HUES64 (cell line): ENCODE results near the gene CMIP.

Experiments
- H3K27ac ChIP-seq: 2 replicates; pipeline ENCODE4 v1.7.0; 2013; ENCODE audit warnings: low read depth, low read length, inconsistent platforms
- H3K27me3 ChIP-seq: 2 replicates; pipeline ENCODE4 v1.6.1; 2013; ENCODE audit warnings: mild to moderate bottlenecking, low read length; ENCODE audit not compliant: insufficient read depth
- H3K36me3 ChIP-seq: 2 replicates; pipeline ENCODE4 v1.6.1; 2013; ENCODE audit warnings: mild to moderate bottlenecking, low read length; ENCODE audit not compliant: insufficient read depth
- H3K4me1 ChIP-seq: 2 replicates; pipeline ENCODE4 v1.6.1; 2013; ENCODE audit warnings: mild to moderate bottlenecking, low read length, moderate library complexity; ENCODE audit not compliant: insufficient read depth
- H3K4me3 ChIP-seq: 2 replicates; pipeline ENCODE4 v1.5.1; 2013; ENCODE audit warnings: mild to moderate bottlenecking, low read length, moderate library complexity
- H3K9ac ChIP-seq: 2 replicates; pipeline ENCODE4 v1.6.1; 2013; ENCODE audit warnings: mild to moderate bottlenecking, low read depth, low read length
- H3K9me3 ChIP-seq: 2 replicates; pipeline ENCODE4 v1.6.1; 2013; ENCODE audit warnings: low read depth, low read length; ENCODE audit not compliant: insufficient read depth
- WGBS: fragments of 150-250, 120-280 bp; methylation state at CpG from one replicate; pipeline ENCODE4 v1.1.7; 2013; ENCODE audit warnings: missing lambda C conversion rate; 5-methylcytosine and 5-hydroxymethylcytosine counted together

CMIP gene

GRCh38 chr16:81405702-81406113 is 38.9 kb upstream of the CMIP start:
- peaks cover 6% of the 10 kb centered on the region for H3K27me3 ChIP-seq
- no peaks in the 10 kb centered on the region for H3K9me3 ChIP-seq
- no peak overlapping the region for H3K4me3 ChIP-seq
- WGBS, result 49% methylated on average over 11 of the region's 11 CpGs
- no peak overlapping the region for H3K9ac ChIP-seq
- no peak overlapping the region for H3K27ac ChIP-seq
- peaks cover 9% of the 10 kb centered on the region for H3K4me1 ChIP-seq
- H3K36me3 ChIP-seq, result no peaks in the 10 kb centered on the region

- H3K9ac ChIP-seq, result no peak overlapping the region
- H3K27ac ChIP-seq, result no peak overlapping the region
- H3K4me1 ChIP-seq, result peaks cover 14% of the 10 kb centered on the region
- H3K27me3 ChIP-seq, result peaks cover 6% of the 10 kb centered on the region
- H3K36me3 ChIP-seq, result no peaks in the 10 kb centered on the region
- no peaks in the 10 kb centered on the region for H3K9me3 ChIP-seq
- no peak overlapping the region for H3K4me3 ChIP-seq
- WGBS, result 89% methylated on average over 9 of the region's 9 CpGs
Measured at GRCh38 chr16:81408409-81408950, 36.1 kb upstream of the CMIP start.

GRCh38 chr16:81409016-81409556 is 35.5 kb upstream of the CMIP start:
- Histone ChIP-seq H3K4me3 (no peak overlapping the region), H3K27me3 (peaks cover under 1% of the 10 kb centered on the region; the same call in 1 of the 2 replicates), H3K4me1 (peaks cover 11% of the 10 kb centered on the region), H3K36me3 (no peaks in the 10 kb centered on the region), H3K9me3 (no peaks in the 10 kb centered on the region), H3K9ac (no peak overlapping the region), H3K27ac (no peak overlapping the region)
- 93% methylated on average over 13 of the region's 13 CpGs for WGBS

GRCh38 chr16:81410643-81411293 is 33.8 kb upstream of the CMIP start:
- 51% methylated on average over 9 of the region's 10 CpGs for WGBS
- Histone ChIP-seq H3K9me3 (no peaks in the 10 kb centered on the region), H3K9ac (0 out of 2 replicates have a peak overlapping the region, but pooled peaks have one; percentile 19), H3K4me1 (peaks cover 21% of the 10 kb centered on the region), H3K36me3 (no peaks in the 10 kb centered on the region), H3K27me3 (no peaks in the 10 kb centered on the region), H3K4me3 (no peak overlapping the region), H3K27ac (no peak overlapping the region)

GRCh38 chr16:81413245-81413990 is 31.2 kb upstream of the CMIP start:
- H3K4me3 ChIP-seq, result no peak overlapping the region
- H3K27me3 ChIP-seq, result no peaks in the 10 kb centered on the region
- H3K9ac ChIP-seq, result no peak overlapping the region
- H3K9me3 ChIP-seq, result no peaks in the 10 kb centered on the region
- H3K36me3 ChIP-seq, result no peaks in the 10 kb centered on the region
- no peak overlapping the region for H3K27ac ChIP-seq
- WGBS, result 91% methylated on average over 11 of the region's 11 CpGs
- peaks cover 24% of the 10 kb centered on the region for H3K4me1 ChIP-seq

- 21% methylated on average over 11 of the region's 11 CpGs for WGBS
- H3K9me3 ChIP-seq, result no peaks in the 10 kb centered on the region
- H3K27me3 ChIP-seq, result no peaks in the 10 kb centered on the region
- no peak overlapping the region for H3K9ac ChIP-seq
- no peak overlapping the region for H3K27ac ChIP-seq
- no peaks in the 10 kb centered on the region for H3K36me3 ChIP-seq
- H3K4me1 ChIP-seq, result peaks cover 21% of the 10 kb centered on the region
- no peak overlapping the region for H3K4me3 ChIP-seq
Measured at GRCh38 chr16:81415751-81416150, 28.9 kb upstream of the CMIP start.

GRCh38 chr16:81416749-81417148 is 27.9 kb upstream of the CMIP start:
- Histone ChIP-seq H3K27me3 (no peaks in the 10 kb centered on the region), H3K27ac (no peak overlapping the region)
- WGBS, result 85% methylated on average over 8 of the region's 8 CpGs

GRCh38 chr16:81417210-81417609 is 27.4 kb upstream of the CMIP start:
- 88% methylated on average over 5 of the region's 5 CpGs for WGBS
- no peaks in the 10 kb centered on the region for H3K27me3 ChIP-seq
- H3K9ac ChIP-seq, result no peak overlapping the region
- peaks cover 17% of the 10 kb centered on the region for H3K4me1 ChIP-seq
- H3K27ac ChIP-seq, result no peak overlapping the region
- H3K36me3 ChIP-seq, result no peaks in the 10 kb centered on the region
- no peak overlapping the region for H3K4me3 ChIP-seq
- no peaks in the 10 kb centered on the region for H3K9me3 ChIP-seq

More at GRCh38 chr16:81416749-81417148, 27.9 kb upstream of the CMIP start:
- Histone ChIP-seq H3K4me1 (peaks cover 17% of the 10 kb centered on the region), H3K36me3 (no peaks in the 10 kb centered on the region), H3K9me3 (no peaks in the 10 kb centered on the region), H3K4me3 (no peak overlapping the region), H3K9ac (no peak overlapping the region)

- Histone ChIP-seq H3K36me3 (no peaks in the 10 kb centered on the region), H3K27me3 (no peaks in the 10 kb centered on the region), H3K4me3 (no peak overlapping the region), H3K9me3 (no peaks in the 10 kb centered on the region), H3K9ac (no peak overlapping the region), H3K4me1 (peaks cover 10% of the 10 kb centered on the region; the same call in 1 of the 2 replicates), H3K27ac (no peak overlapping the region)
- WGBS, result 88% methylated on average over 9 of the region's 9 CpGs
Measured at GRCh38 chr16:81419806-81420205, 24.8 kb upstream of the CMIP start.

GRCh38 chr16:81421126-81421525 is 23.5 kb upstream of the CMIP start:
- no peak overlapping the region for H3K9ac ChIP-seq
- no peaks in the 10 kb centered on the region for H3K27me3 ChIP-seq
- no peak overlapping the region for H3K27ac ChIP-seq
- no peaks in the 10 kb centered on the region for H3K36me3 ChIP-seq
- 94% methylated on average over 2 of the region's 2 CpGs for WGBS
- H3K9me3 ChIP-seq, result no peaks in the 10 kb centered on the region
- 0 out of 2 replicates have a peak, but pooled peaks cover under 1% of the 10 kb centered on the region for H3K4me1 ChIP-seq
- no peak overlapping the region for H3K4me3 ChIP-seq

- Histone ChIP-seq H3K27ac (no peak overlapping the region), H3K27me3 (no peaks in the 10 kb centered on the region), H3K36me3 (no peaks in the 10 kb centered on the region), H3K9ac (no peak overlapping the region), H3K4me3 (no peak overlapping the region), H3K9me3 (no peaks in the 10 kb centered on the region), H3K4me1 (no peaks in the 10 kb centered on the region)
- WGBS, result 92% methylated on average over 8 of the region's 11 CpGs
Measured at GRCh38 chr16:81421536-81421935, 23.1 kb upstream of the CMIP start.
